Transverse colon (tissue), 4 donors: ENCODE measurements around the gene KRT3. TPM values are rescaled to one million over a fixed set of nuclear protein-coding genes. Genes with fewer than 3 reads are reported as not detected.

Source experiments
- DNase-seq: peaks from one replicate; pipeline ENCODE4 v3.0.0-alpha.2; 2019
- H3K27ac ChIP-seq, 4 donors: fragments of 200-600 bp; sonication (generic); 2 replicates each; pipeline ENCODE4 v1.5.1; 2016 to 2018; ENCODE audit warnings: inconsistent platforms in 4 of 4
- H3K27me3 ChIP-seq: fragments of 200-600 bp; sonication (generic); 2 replicates; pipeline ENCODE4 v1.5.1; 2017; ENCODE audit warnings: inconsistent platforms
- H3K36me3 ChIP-seq, 4 donors: fragments of 200-600 bp; sonication (generic); 2 replicates each; pipeline ENCODE4 v1.5.1; 2017 to 2019; ENCODE audit warnings: inconsistent platforms in 4 of 4
- H3K4me1 ChIP-seq, 4 donors: fragments of 200-600 bp; sonication (generic); 2 replicates each; pipeline ENCODE4 v1.5.1; 2017 to 2020; ENCODE audit warnings: inconsistent platforms in 4 of 4
- H3K4me3 ChIP-seq, 4 donors: fragments of 200-600 bp; sonication (generic); 1 replicate in 1 of 4; 2 replicates in 3 of 4; pipeline versions ENCODE4 v1.5.1 to v1.6.1; 2017 to 2019; ENCODE audit warnings: inconsistent platforms in 4 of 4
- H3K9me3 ChIP-seq, 2 donors: fragments of 200-600 bp; sonication (generic); 2 replicates each; pipeline ENCODE4 v1.5.1; 2017 to 2019; ENCODE audit warnings: inconsistent platforms in 2 of 2
- EP300 ChIP-seq: sonication (generic); formaldehyde crosslinking; IDR thresholded peaks from one replicate; pipeline ENCODE4 v1.6.1; 2017; ENCODE audit warnings: antibody characterized with exemption, low read depth
- POLR2A ChIP-seq: fragments of 450-650 bp; IDR thresholded peaks from one replicate; pipeline ENCODE4 v1.6.1; 2016; ENCODE audit warnings: antibody characterized with exemption, mild to moderate bottlenecking, moderate library complexity
- POLR2AphosphoS5 ChIP-seq, 3 donors: sonication (generic); formaldehyde crosslinking; IDR thresholded peaks; one replicate each; pipeline ENCODE4 v1.6.1; 2016; ENCODE audit warnings: antibody characterized with exemption in 3 of 3
- WGBS, 2 donors: methylation state at CpG; one replicate each; pipeline ENCODE4 v1.1.5; 2018; ENCODE audit warnings: low coverage in 1 of 2; 5-methylcytosine and 5-hydroxymethylcytosine counted together
- in situ Hi-C, 4 donors: fragments of 200-750 bp; cut with MboI; loops; one replicate each; pipeline versions ENCODE4 v1.15.0 to v1.15.1; 2017; ENCODE audit warnings: low sequenced_read_pairs in 3 of 4, low pct_ligation_motif_present in 1 of 4, low pct_unique_long_range_greater_than_20kb in 1 of 4
- intact Hi-C: fragments of 100-400 bp; cut with DNase I; formaldehyde crosslinking; loops from one replicate; pipeline ENCODE4 v1.15.1; 2023; ENCODE audit warnings: low total_unique reads
- total RNA-seq, 4 donors: library from RNA; depleted of rRNA; stranded (reverse); fragments of >200 nt; gene quantifications; one replicate each; pipeline ENCODE4 v1.1.0, GENCODE V29; 2016
- TF ChIP-seq, protein P1 (sequence below), 5 experiments: fragments of 200-600 bp in 3 of 5; fragments of 450-650 bp in 2 of 5; sonication (generic) in 3 of 5; IDR thresholded peaks; 1 replicate in 2 of 5; 2 replicates in 3 of 5; pipeline ENCODE4 v1.5.1; 2016 to 2017; ENCODE audit warnings: antibody characterized with exemption in 5 of 5, inconsistent platforms in 3 of 5, mild to moderate bottlenecking in 2 of 5, moderate library complexity in 1 of 5

Gene KRT3
- total RNA-seq, 4 donors from 2014 or later: not detected

DNA sequence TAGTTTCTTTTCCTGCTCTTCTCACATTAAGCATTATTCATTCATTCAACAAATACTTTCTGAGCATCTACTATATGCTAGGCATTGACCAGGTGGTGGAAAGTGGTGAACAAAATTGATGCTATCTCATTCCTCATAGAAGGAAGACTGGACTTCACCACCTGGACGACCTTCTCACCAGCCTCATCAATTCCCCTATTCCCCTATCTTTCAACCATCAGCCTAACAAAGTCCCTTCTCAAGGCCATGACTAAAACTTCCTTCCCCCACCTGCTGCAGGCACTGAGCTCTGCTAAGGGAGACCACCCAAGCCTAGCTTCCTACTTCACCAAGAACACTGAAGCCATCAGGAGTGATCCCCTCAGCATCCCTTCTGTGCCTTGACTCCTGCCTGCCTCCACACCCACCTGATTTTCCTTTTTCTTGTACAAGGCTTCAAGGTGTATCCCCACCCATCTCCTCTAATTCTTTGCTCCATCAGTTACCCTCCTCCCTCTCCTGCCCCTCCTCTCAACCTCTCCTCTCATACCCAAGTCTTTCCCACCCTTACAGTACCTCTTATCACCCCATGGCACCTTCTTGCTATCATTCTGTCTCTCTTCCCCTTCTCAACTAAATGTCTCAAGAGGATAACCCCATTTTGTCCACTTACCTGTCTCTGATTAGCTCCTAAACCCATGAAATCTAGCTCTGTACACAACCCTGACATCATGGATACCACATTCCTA is 38.3 kb downstream of the KRT3 start:
- Histone ChIP-seq H3K36me3 (no peaks in the 10 kb centered on the region), H3K27me3 (peaks cover 12% of the 10 kb centered on the region), H3K27ac (no peak overlapping the region), H3K9me3 (peaks cover 8 to 15% of the 10 kb centered on the region in 2 donors), H3K4me3 (no peak overlapping the region), H3K4me1 (no peaks in the 10 kb centered on the region)
- DNase-seq: no peak
- 25 to 26% methylated on average over 1 of the region's 1 CpG for WGBS, 2 donors
- in situ Hi-C loops (no loop called here), intact Hi-C loops (no loop called here)
- TF ChIP-seq POLR2AphosphoS5 (IDR thresholded peaks at IDR 0.05) (no peak), POLR2A (no peak), EP300 (no peak)
- TF ChIP-seq, protein P1, sequence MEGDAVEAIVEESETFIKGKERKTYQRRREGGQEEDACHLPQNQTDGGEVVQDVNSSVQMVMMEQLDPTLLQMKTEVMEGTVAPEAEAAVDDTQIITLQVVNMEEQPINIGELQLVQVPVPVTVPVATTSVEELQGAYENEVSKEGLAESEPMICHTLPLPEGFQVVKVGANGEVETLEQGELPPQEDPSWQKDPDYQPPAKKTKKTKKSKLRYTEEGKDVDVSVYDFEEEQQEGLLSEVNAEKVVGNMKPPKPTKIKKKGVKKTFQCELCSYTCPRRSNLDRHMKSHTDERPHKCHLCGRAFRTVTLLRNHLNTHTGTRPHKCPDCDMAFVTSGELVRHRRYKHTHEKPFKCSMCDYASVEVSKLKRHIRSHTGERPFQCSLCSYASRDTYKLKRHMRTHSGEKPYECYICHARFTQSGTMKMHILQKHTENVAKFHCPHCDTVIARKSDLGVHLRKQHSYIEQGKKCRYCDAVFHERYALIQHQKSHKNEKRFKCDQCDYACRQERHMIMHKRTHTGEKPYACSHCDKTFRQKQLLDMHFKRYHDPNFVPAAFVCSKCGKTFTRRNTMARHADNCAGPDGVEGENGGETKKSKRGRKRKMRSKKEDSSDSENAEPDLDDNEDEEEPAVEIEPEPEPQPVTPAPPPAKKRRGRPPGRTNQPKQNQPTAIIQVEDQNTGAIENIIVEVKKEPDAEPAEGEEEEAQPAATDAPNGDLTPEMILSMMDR (IDR thresholded peaks at IDR 0.05): no peak

DNA sequence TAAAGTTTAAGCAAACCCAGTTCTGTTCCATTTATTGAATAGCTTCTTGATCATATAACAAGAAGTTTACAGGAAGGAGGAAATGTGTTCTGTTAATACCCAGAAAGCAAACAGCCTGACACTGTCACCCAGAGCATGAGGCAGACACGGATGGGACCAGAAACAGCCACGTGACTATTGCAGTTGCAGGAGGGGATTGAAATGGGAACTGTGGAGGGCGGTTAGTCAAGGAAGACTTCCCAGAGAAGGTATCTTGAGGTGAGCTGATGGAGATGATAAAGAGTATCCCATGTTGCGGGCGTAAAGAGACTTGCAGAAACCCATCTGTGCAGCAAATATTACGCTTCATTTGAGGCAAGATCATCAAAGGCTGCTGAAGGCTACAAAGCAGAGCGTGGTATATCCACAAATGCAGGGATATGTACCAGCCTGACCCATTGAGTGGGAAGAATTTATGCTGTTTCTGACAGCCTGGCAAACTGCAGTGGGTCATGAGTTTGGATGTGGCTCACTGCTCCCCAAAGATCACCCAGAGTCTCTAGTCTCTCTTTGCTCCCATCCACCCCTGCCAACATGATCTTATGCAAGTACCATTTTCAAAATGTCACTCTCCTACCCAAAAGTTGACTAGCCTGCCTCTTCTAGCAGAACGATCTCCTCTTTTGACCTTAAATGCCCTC is 39.5 kb downstream of the KRT3 start:
- 75 to 85% methylated on average over 2 to 8 of the region's 8 CpGs for WGBS, 2 donors
- no peaks in the 10 kb centered on the region for H3K4me1 ChIP-seq
- no peak overlapping the region for H3K4me3 ChIP-seq
- no peak for DNase-seq
- H3K36me3 ChIP-seq: no peaks in the 10 kb centered on the region
- peaks cover 12% of the 10 kb centered on the region for H3K27me3 ChIP-seq
- intact Hi-C loops (loop anchor here (1.0 kb wide), 1 partner anchor 30 kb away; no protein-coding TSS in a partner anchor), in situ Hi-C loops (no loop called here)
- TF ChIP-seq, protein P1 (IDR thresholded peaks at IDR 0.05): no peak
- no peak for TF ChIP-seq EP300
- TF ChIP-seq POLR2AphosphoS5 (IDR thresholded peaks at IDR 0.05): no peak
- no peak for TF ChIP-seq POLR2A
- no peak overlapping the region for H3K27ac ChIP-seq
- peaks cover 8 to 15% of the 10 kb centered on the region in 2 donors for H3K9me3 ChIP-seq

DNA sequence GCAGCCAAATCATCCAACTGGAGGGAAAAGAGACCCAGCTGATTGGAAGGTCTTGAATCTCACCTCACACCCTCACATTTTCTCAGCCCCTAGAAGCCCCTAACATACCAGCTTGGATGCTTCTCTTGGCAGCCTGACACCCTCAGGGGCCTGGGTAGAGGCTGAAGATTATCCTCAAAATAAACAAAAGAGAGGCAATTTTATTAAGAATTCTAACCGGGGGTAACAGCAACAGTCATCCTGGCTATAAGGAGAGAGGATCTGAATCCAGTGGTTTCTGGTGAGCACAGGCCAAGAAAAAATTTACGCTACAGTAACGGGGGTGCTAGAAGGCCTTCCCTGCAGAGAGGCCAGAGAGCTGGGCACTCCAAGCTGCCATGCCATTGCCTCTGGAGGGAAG is 40.4 kb downstream of the KRT3 start:
- 69% methylated on average over 3 of the region's 3 CpGs; no CpG with 5 or more reads in 1 of the 2 donors for WGBS, 2 donors
- peaks cover 6 to 7% of the 10 kb centered on the region in 2 donors for H3K9me3 ChIP-seq
- in situ Hi-C loops: no loop called here
- TF ChIP-seq POLR2A (no peak), EP300 (no peak), POLR2AphosphoS5 (IDR thresholded peaks at IDR 0.05) (no peak)
- TF ChIP-seq, protein P1 (IDR thresholded peaks at IDR 0.05): no peak
- no peaks in the 10 kb centered on the region for H3K36me3 ChIP-seq
- H3K27me3 ChIP-seq: peaks cover 12% of the 10 kb centered on the region
- intact Hi-C loops: no loop called here
- DNase-seq: no peak
- H3K4me1 ChIP-seq: no peaks in the 10 kb centered on the region
- no peak overlapping the region for H3K4me3 ChIP-seq
- H3K27ac ChIP-seq: no peak overlapping the region

DNA sequence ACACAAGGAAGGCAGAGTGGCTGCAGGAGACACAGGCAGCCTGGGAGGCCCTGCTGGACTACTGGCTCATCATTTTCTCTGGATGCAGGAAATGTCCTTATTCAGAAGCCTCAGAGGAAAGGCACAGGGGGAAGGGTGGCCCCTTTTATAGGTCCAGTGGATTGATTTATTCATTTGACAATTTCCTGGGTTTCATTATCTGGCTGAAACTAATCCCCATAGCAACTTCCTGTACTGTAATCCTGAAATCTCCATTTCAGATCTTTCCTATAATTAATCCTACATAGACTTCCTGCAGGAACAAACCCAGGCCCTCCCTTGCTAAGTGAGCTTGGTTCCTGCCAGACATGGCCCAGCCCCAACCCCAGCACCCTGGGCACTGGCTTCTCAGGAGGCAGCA is 41.8 kb downstream of the KRT3 start:
- no peak for TF ChIP-seq EP300
- TF ChIP-seq, protein P1 (IDR thresholded peaks at IDR 0.05): no peak
- no peak overlapping the region for H3K27ac ChIP-seq
- in situ Hi-C loops: no loop called here
- no peaks in the 10 kb centered on the region for H3K4me1 ChIP-seq
- DNase-seq: no peak
- H3K27me3 ChIP-seq: peaks cover 12% of the 10 kb centered on the region
- intact Hi-C loops: no loop called here
- H3K36me3 ChIP-seq: no peaks in the 10 kb centered on the region
- H3K9me3 ChIP-seq: no peaks in the 10 kb centered on the region
- no peak overlapping the region for H3K4me3 ChIP-seq
